H1 (cell line): ENCODE results near the gene HOXB4. TPM values are rescaled to one million over a fixed set of nuclear protein-coding genes. Genes with fewer than 3 reads are reported as not detected.
A peak's percentile ranks its signal among the peaks of the same experiment; 100 is the strongest.

Experiments used
- CTCF ChIP-seq, 3 experiments: IDR thresholded peaks; 1 replicate in 2 of 3; 2 replicates in 1 of 3; pipeline versions ENCODE4 v1.5.1 to v1.6.1; 2011; ENCODE audit warnings: low read length in 3 of 3, mild to moderate bottlenecking in 3 of 3, inconsistent platforms in 2 of 3, low read depth in 1 of 3, moderate library complexity in 1 of 3; ENCODE audit not compliant: insufficient read depth in 1 of 3; ENCODE audit errors: control extremely low read depth in 1 of 3
- SP1 ChIP-seq: IDR thresholded peaks from 2 replicates; pipeline ENCODE4 v1.6.1; 2011; ENCODE audit warnings: low read depth, low read length
- polyA plus RNA-seq, 7 experiments: library from polyadenylated mRNA; depleted of rRNA in 3 of 7; stranded (reverse) in 5 of 7; unstranded in 2 of 7; fragments of >200 nt in 5 of 7; fragments of 200-250 nt in 2 of 7; gene quantifications; 1 replicate in 5 of 7; 2 replicates in 1 of 7; 4 replicates in 1 of 7; pipeline versions ENCODE4 v1.2.1 to v1.2.3, GENCODE V29; 2011 to 2013; ENCODE audit warnings: missing spikeins in 2 of 7, mixed read lengths in 2 of 7
- total RNA-seq: library from RNA; stranded (reverse); fragmentation: NEBNext Ultra II Directional; extraction: Animal tissue kit (Norgen Biotek cat#: 25700); gene quantifications from 2 replicates; pipeline ENCODE4 v1.2.1, GENCODE V29; 2021

Gene HOXB4
- total and polyA plus RNA-seq, 2 of the 8 experiments (the other 6 are each of a cell fraction or from before 2014, with no cell fraction given) = not detected

DNA sequence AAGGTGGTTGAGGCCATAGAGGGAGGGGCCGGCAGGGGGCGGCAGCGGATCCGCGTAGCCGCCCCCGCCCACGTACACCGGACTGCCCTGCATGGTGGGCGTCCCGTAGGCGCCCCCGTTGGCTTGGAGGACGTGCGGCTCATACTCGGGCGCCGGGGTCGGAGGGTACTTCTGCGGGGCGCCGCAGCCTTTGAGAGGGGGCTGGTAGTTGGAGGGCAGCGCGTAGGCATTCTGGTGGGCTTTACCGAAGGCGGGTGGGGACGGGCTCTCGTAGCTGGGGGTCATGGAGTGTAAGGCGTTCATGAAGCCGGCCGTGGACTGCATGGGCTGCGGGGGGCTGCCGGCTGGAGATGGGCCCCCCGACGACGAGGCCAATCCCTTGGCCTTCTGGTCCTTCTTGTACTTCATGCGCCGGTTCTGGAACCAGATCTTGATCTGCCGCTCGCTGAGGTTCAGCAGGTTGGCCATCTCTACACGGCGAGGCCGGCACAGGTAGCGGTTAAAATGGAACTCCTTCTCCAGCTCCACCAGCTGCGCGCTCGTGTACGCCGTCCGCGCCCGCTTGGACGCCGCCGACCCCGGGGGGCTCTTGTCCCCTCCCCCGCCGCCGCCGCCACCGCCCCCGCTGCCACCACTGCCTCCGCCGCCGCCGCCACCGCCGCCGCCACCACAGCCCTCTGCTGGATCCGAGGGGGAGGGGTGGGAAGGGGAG is 27.5 kb downstream of the HOXB4 start (continued):
- TF ChIP-seq CTCF (IDR thresholded peaks at IDR 0.05; ENCODE audit: control extremely low read depth in 1 of 3, insufficient read depth in 1 of 3, low read depth in 1 of 3, low read length in 3 of 3) = peak; percentile 49 to 64 (median 50)
- no peak for TF ChIP-seq SP1
